NB4 (cell line): ENCODE data around the gene SERINC3.

Source experiments
- CTCF ChIP-seq: IDR thresholded peaks from one replicate; pipeline ENCODE4 v1.5.1; 2012; ENCODE audit warnings: low read depth, low read length
- MAX ChIP-seq: IDR thresholded peaks from 2 replicates; pipeline ENCODE4 v1.6.1; 2011; ENCODE audit warnings: low read depth, low read length
- MYC ChIP-seq: IDR thresholded peaks from 2 replicates; pipeline ENCODE4 v1.6.1; 2011; ENCODE audit warnings: low read depth, low read length
- POLR2A ChIP-seq: IDR thresholded peaks from 2 replicates; pipeline ENCODE4 v1.6.1; 2011; ENCODE audit warnings: mild to moderate bottlenecking; ENCODE audit not compliant: insufficient read length; ENCODE audit errors: extremely low read depth

- TF ChIP-seq CTCF (no peak), POLR2A (no peak), MAX (no peak), MYC (no peak)
Measured at GRCh38 chr20:44542890-44543289, 21.0 kb upstream of the SERINC3 start.
